HG03139 (cell line): ENCODE measurements around the gene RAB4A.

Experiments
- ATAC-seq: cut with Tn5 transposase; IDR thresholded peaks from one replicate; pipeline ENCODE4 v1.9.1; 2021; ENCODE audit not compliant: unreplicated experiment

Gene RAB4A

GRCh38 chr1:229328598-229329362 is 57.9 kb downstream of the RAB4A start:
- ATAC-seq = no peak

- no peak for ATAC-seq
Observed at GRCh38 chr1:229334269-229334668, 63.4 kb downstream of the RAB4A start.

GRCh38 chr1:229334716-229335115 is 63.8 kb downstream of the RAB4A start:
- no peak for ATAC-seq

GRCh38 chr1:229336345-229336744 is 65.4 kb downstream of the RAB4A start:
- ATAC-seq = no peak

- no peak for ATAC-seq
Observed at GRCh38 chr1:229339086-229339485, 68.2 kb downstream of the RAB4A start.

DNA sequence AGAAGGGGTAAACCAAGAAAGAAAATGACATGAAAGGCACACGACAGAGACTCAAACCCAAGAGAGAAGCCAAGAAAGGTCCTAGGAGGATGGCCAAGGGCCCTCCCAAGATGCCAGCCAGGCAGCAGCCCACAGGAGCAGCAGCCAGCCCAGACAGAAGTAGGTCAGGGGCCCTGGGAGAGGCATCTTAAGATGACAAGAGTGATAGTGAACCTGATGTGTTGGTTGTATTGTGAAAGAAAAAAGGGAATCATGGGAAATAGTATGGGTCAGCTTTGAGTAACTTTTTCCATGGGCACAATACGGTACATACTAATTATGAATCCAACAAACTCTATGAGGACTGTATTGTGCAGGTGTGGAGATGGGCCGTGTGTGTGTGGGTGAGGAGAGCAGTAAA is 68.6 kb downstream of the RAB4A start:
- ATAC-seq = no peak

GRCh38 chr1:229340496-229340895 is 69.6 kb downstream of the RAB4A start:
- ATAC-seq = no peak

GRCh38 chr1:229341774-229342655 is 71.1 kb downstream of the RAB4A start:
- peak; percentile 61 for ATAC-seq

GRCh38 chr1:229342656-229343569 is 72.0 kb downstream of the RAB4A start, which contains the start of gene CCSAP:
TSS of gene CCSAP (minus strand) at chr1:229343047. CDS start at chr1:229342465, 582 bp downstream.
- ATAC-seq = peak; percentile 29

DNA sequence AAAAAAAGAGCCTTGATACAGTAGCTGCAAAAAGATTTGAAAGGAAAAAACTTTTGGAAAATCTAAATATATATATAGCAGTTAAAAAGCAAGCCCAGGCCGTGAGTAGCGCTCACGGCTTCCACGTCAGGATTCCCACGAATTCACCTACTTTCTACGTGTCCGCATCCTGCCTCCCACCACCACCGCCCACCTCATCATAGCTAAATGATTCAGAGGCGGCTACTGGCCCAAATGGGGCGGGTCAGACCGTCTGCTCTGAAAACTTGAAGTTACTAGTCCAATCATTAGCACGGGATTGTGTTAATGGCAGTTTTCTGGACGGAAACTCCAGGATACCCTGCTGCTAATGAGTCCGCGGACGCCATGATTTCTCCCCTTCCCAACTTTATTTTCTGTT is 73.2 kb downstream of the RAB4A start:
- ATAC-seq = no peak

- ATAC-seq = no peak
Observed at GRCh38 chr1:229344937-229345684, 74.2 kb downstream of the RAB4A start.

- no peak for ATAC-seq
Observed at GRCh38 chr1:229347528-229347927, 76.6 kb downstream of the RAB4A start.

DNA sequence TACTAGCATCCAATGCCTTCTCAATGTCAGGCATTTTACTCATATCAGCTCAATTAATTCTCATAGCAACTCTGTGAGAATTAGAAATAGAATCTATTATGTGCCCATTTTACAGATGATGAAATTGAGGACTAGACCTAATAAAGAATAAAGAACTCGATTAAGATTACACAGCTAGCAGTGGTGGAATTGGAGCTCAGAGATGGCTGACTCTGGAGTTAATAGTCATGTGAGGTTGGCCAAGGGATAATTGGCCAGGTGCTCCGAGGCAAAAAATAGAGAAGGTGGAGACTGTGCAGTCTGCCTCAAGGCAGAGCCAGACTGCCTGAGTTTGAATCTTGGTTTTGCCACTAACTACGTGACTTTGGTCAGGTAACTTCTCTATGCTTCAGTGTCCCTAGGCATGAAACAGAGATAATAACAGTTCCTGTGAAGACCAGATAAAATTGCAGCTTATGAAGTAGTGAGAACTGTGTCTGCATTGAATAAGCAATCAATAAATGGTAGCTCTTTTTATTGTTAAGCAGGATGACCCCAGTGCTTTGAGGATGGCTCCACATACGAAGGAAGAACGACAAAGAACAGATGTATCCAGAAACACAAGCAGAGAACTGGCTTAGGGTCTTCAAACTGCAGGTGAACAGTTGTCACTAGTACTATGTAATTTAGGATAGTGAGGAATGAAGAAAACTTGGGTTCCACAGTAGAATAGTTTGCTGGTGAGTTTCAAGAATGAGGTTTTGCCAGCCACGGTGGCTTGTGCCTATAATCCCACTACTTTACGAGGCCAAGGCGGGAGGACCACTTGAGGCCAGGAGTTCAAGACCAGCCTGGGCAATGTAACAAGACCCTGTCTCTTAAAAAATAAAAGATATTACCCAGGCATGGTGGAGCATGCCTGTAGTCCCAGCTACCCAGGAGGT is 78.8 kb downstream of the RAB4A start:
- ATAC-seq = no peak

GRCh38 chr1:229352975-229353374 is 82.1 kb downstream of the RAB4A start:
- no peak for ATAC-seq

- no peak for ATAC-seq
Observed at GRCh38 chr1:229354226-229354625, 83.3 kb downstream of the RAB4A start.
